Liver (tissue), 9 donors: ENCODE results near the gene IPP. TPM values are rescaled to one million over a fixed set of nuclear protein-coding genes. Genes with fewer than 3 reads are reported as not detected.
A peak's percentile ranks its signal among the peaks of the same experiment; 100 is the strongest.
"Not testable (repeated sequence)": the region's sequence is repeated elsewhere in the genome, so short reads cannot be mapped to it uniquely, and the experiment has no call there.

Experiments used
- DNase-seq: peaks from one replicate; pipeline ENCODE4 v3.0.0-alpha.2; 2017; ENCODE audit warnings: low spot score
- H3K27ac ChIP-seq, 2 donors: one replicate each; pipeline ENCODE4 v1.7.0; 2013; ENCODE audit warnings: inconsistent platforms in 2 of 2, low read length in 2 of 2, control low read depth in 1 of 2, low read depth in 1 of 2, mild to moderate bottlenecking in 1 of 2
- H3K27me3 ChIP-seq, 4 donors: one replicate each; pipeline versions ENCODE4 v1.6.1 to v1.7.0; 2013; ENCODE audit warnings: low read length in 3 of 4, inconsistent platforms in 1 of 4, mild to moderate bottlenecking in 1 of 4, moderate library complexity in 1 of 4; ENCODE audit not compliant: control insufficient read depth in 4 of 4, insufficient read depth in 4 of 4
- H3K36me3 ChIP-seq, 4 donors: one replicate each; pipeline versions ENCODE4 v1.6.1 to v1.7.0; 2013; ENCODE audit warnings: low read length in 3 of 4, mild to moderate bottlenecking in 3 of 4, low read depth in 1 of 4, moderate library complexity in 1 of 4; ENCODE audit not compliant: control insufficient read depth in 4 of 4, insufficient read depth in 3 of 4
- H3K4me1 ChIP-seq, 4 donors: one replicate each; pipeline versions ENCODE4 v1.6.1 to v1.7.0; 2013; ENCODE audit warnings: low read length in 3 of 4, mild to moderate bottlenecking in 3 of 4, moderate library complexity in 1 of 4; ENCODE audit not compliant: control insufficient read depth in 4 of 4, insufficient read depth in 4 of 4
- H3K4me3 ChIP-seq, 3 donors: one replicate each; pipeline versions ENCODE4 v1.6.1 to v1.7.0; 2013; ENCODE audit warnings: low read length in 3 of 3, control low read depth in 1 of 3, low read depth in 1 of 3, mild to moderate bottlenecking in 1 of 3
- H3K9ac ChIP-seq, 2 donors: one replicate each; pipeline ENCODE4 v1.7.0; 2013; ENCODE audit warnings: low read length in 2 of 2, mild to moderate bottlenecking in 2 of 2, moderate library complexity in 2 of 2, control low read depth in 1 of 2, low read depth in 1 of 2
- H3K9me3 ChIP-seq, 4 donors: one replicate each; pipeline versions ENCODE4 v1.6.1 to v1.7.0; 2013; ENCODE audit warnings: low read length in 3 of 4; ENCODE audit not compliant: control insufficient read depth in 4 of 4
- ATF3 ChIP-seq: IDR thresholded peaks from 2 replicates; pipeline ENCODE4 v1.6.1; 2016; ENCODE audit warnings: antibody characterized with exemption
- FOXA1 ChIP-seq: IDR thresholded peaks from 2 replicates; pipeline ENCODE4 v1.6.1; 2016; ENCODE audit warnings: antibody characterized with exemption
- HNF4A ChIP-seq, 2 donors: conservative IDR thresholded peaks; 2 replicates each; pipeline ENCODE4 v1.6.1; 2016; ENCODE audit warnings: antibody characterized with exemption in 2 of 2, mild to moderate bottlenecking in 2 of 2
- HNF4G ChIP-seq: IDR thresholded peaks from 2 replicates; pipeline ENCODE4 v1.6.1; 2016; ENCODE audit warnings: antibody characterized with exemption
- MAX ChIP-seq: IDR thresholded peaks from 2 replicates; pipeline ENCODE4 v1.6.1; 2016; ENCODE audit warnings: antibody characterized with exemption
- NR2F2 ChIP-seq: IDR thresholded peaks from 2 replicates; pipeline ENCODE4 v1.6.1; 2016; ENCODE audit warnings: antibody characterized with exemption
- RXRA ChIP-seq, 2 donors: IDR thresholded peaks; 2 replicates each; pipeline ENCODE4 v1.6.1; 2017 to 2018; ENCODE audit warnings: antibody characterized with exemption in 2 of 2, mild to moderate bottlenecking in 1 of 2
- SP1 ChIP-seq: IDR thresholded peaks from 2 replicates; pipeline ENCODE4 v1.6.1; 2018; ENCODE audit warnings: antibody characterized with exemption, mild to moderate bottlenecking
- TAF1 ChIP-seq: conservative IDR thresholded peaks from 2 replicates; pipeline ENCODE4 v1.6.1; 2016; ENCODE audit warnings: antibody characterized with exemption, mild to moderate bottlenecking
- ZBTB33 ChIP-seq: IDR thresholded peaks from 2 replicates; pipeline ENCODE4 v1.6.1; 2016; ENCODE audit warnings: antibody characterized with exemption
- WGBS: extraction: QIAGEN DNeasy Blood & Tissue Kit; methylation state at CpG from one replicate; pipeline ENCODE4 v1.1.7; 2013; 5-methylcytosine and 5-hydroxymethylcytosine counted together
- polyA plus RNA-seq, 2 donors: library from polyadenylated mRNA; stranded (reverse) in 1 of 2; unstranded in 1 of 2; fragments of 200-250 nt in 1 of 2; fragments of >200 nt in 1 of 2; fragmentation: Nextera tagmentation in 1 of 2; extraction: Ambion mirVana in 1 of 2; gene quantifications; one replicate each; pipeline versions ENCODE4 v1.2.1 to v1.2.3, GENCODE V29; 2013 to 2015
- total RNA-seq, 2 donors: library from RNA; depleted of rRNA; stranded (reverse); fragments of >200 nt; gene quantifications; one replicate each; pipeline ENCODE4 v1.2.3, GENCODE V29; 2014
- donor health status: healthy.
- donor health status: healthy.
- donor health status: healthy.
- donor health status: healthy.
- donor health status: healthy.

Gene IPP
- total and polyA plus RNA-seq, 4 donors: 2.7 to 6.7 (median 5.5) TPM

GRCh38 chr1:45752014-45752413, 1.6 kb upstream of the IPP start:
- 96% methylated on average over 2 of the region's 2 CpGs for WGBS
- Histone ChIP-seq H3K9me3 (peaks cover 0 to 2% (median 0%) of the 10 kb centered on the region in 4 donors), H3K27ac (no peak overlapping the region), H3K4me1 (peaks cover 0 to 4% (median 2%) of the 10 kb centered on the region in 4 donors), H3K9ac (no peak overlapping the region), H3K27me3 (no peaks in the 10 kb centered on the region), H3K36me3 (no peaks in the 10 kb centered on the region), H3K4me3 (no peak overlapping the region)
- TF ChIP-seq HNF4G (no peak), MAX (no peak), ZBTB33 (no peak), FOXA1 (no peak), NR2F2 (no peak), RXRA (IDR thresholded peaks at IDR 0.05) (no peak), TAF1 (no peak), SP1 (no peak), ATF3 (no peak)
- no peak for DNase-seq

- not testable (repeated sequence) for H3K9me3 ChIP-seq, H3K27me3 ChIP-seq, DNase-seq, H3K36me3 ChIP-seq, H3K4me1 ChIP-seq
- 87% methylated on average over 24 of the region's 24 CpGs for WGBS
- peak overlapping the region; percentile 44 to 85 (median 80) for H3K4me3 ChIP-seq
- H3K9ac ChIP-seq: peak overlapping the region; percentile 80 to 96
- peak overlapping the region; percentile 91 to 95 for H3K27ac ChIP-seq
- TF ChIP-seq TAF1: peak; percentile 29
These were observed 786 bp upstream of the IPP start for GRCh38 chr1:45751039-45751838.

- no peak for DNase-seq
These were observed 3.5 kb downstream of the IPP start for GRCh38 chr1:45746922-45747321.

GRCh38 chr1:45739641-45740156, 10.8 kb downstream of the IPP start:
- not testable (repeated sequence) for DNase-seq, H3K4me1 ChIP-seq, H3K27me3 ChIP-seq, H3K4me3 ChIP-seq, H3K9ac ChIP-seq, H3K9me3 ChIP-seq, H3K27ac ChIP-seq
- H3K36me3 ChIP-seq: peaks cover 0 to 17% (median 7%) of the 10 kb centered on the region in 4 donors
- 76% methylated on average over 5 of the region's 5 CpGs for WGBS

More at GRCh38 chr1:45746922-45747321, 3.5 kb downstream of the IPP start:
- Histone ChIP-seq H3K9me3 (no peaks in the 10 kb centered on the region), H3K36me3 (peaks cover 2 to 14% (median 5%) of the 10 kb centered on the region in 4 donors), H3K27me3 (no peaks in the 10 kb centered on the region), H3K4me3 (no peak overlapping the region), H3K9ac (no peak overlapping the region), H3K27ac (no peak overlapping the region), H3K4me1 (peaks cover 0 to 4% (median 2%) of the 10 kb centered on the region in 4 donors)
- no peak for TF ChIP-seq HNF4A (conservative IDR thresholded peaks at IDR 0.05)
- 95% methylated on average over 12 of the region's 12 CpGs for WGBS
